ENCODE data around the gene PHC2.

Gene PHC2

GRCh38 chr1:33286451-33287185, 144.3 kb downstream of the PHC2 start:
- no peak overlapping the region for H3K27ac ChIP-seq
- TF ChIP-seq CTCF (conservative IDR thresholded peaks at IDR 0.05): no peak
- no peak for TF ChIP-seq ZFX (IDR thresholded peaks at IDR 0.05)

GRCh38 chr1:33284049-33284448, 146.8 kb downstream of the PHC2 start:
- no peak for TF ChIP-seq ZFX (IDR thresholded peaks at IDR 0.05)
- no peak for TF ChIP-seq CTCF (conservative IDR thresholded peaks at IDR 0.05)
- no peak overlapping the region for H3K27ac ChIP-seq

GRCh38 chr1:33282791-33283190, 148.1 kb downstream of the PHC2 start:
- no peak for TF ChIP-seq CTCF (conservative IDR thresholded peaks at IDR 0.05)
- TF ChIP-seq ZFX (IDR thresholded peaks at IDR 0.05): no peak
- H3K27ac ChIP-seq: no peak overlapping the region

GRCh38 chr1:33281554-33282303, 149.2 kb downstream of the PHC2 start:
- H3K27ac ChIP-seq: no peak overlapping the region
- no peak for TF ChIP-seq CTCF (conservative IDR thresholded peaks at IDR 0.05)
- no peak for TF ChIP-seq ZFX (IDR thresholded peaks at IDR 0.05)

- TF ChIP-seq CTCF (conservative IDR thresholded peaks at IDR 0.05) (no peak), ZFX (IDR thresholded peaks at IDR 0.05) (no peak)
- no peak overlapping the region for H3K27ac ChIP-seq
These were observed 150.7 kb downstream of the PHC2 start for GRCh38 chr1:33280091-33280661.

- H3K27ac ChIP-seq: no peak overlapping the region
- no peak for TF ChIP-seq ZFX (IDR thresholded peaks at IDR 0.05)
- no peak for TF ChIP-seq CTCF (conservative IDR thresholded peaks at IDR 0.05)
These were observed 153.3 kb downstream of the PHC2 start for GRCh38 chr1:33277488-33278084.
